Parathyroid adenoma (tissue), 2 donors: ENCODE measurements around the gene CREBRF.

Source experiments
- H2AFZ ChIP-seq: fragments of 300-600 bp; sonication (generic); one replicate; pipeline ENCODE4 v1.7.0; 2017; ENCODE audit warnings: antibody characterized with exemption, mild to moderate bottlenecking
- H3K27ac ChIP-seq: fragments of 300-600 bp; sonication (generic); one replicate; pipeline ENCODE4 v1.7.0; 2017
- H3K27me3 ChIP-seq: fragments of 300-600 bp; sonication (generic); one replicate; pipeline ENCODE4 v1.7.0; 2017; ENCODE audit warnings: low read length; ENCODE audit not compliant: control insufficient read depth, insufficient read depth
- H3K36me3 ChIP-seq: fragments of 300-600 bp; sonication (generic); one replicate; pipeline ENCODE4 v1.7.0; 2017; ENCODE audit warnings: low read length; ENCODE audit not compliant: control insufficient read depth, insufficient read depth
- H3K4me1 ChIP-seq: fragments of 300-600 bp; sonication (generic); one replicate; pipeline ENCODE4 v1.7.0; 2017; ENCODE audit warnings: control low read depth
- H3K4me2 ChIP-seq: fragments of 300-600 bp; sonication (generic); one replicate; pipeline ENCODE4 v1.7.0; 2017; ENCODE audit warnings: low read length
- H3K4me3 ChIP-seq: fragments of 300-600 bp; sonication (generic); one replicate; pipeline ENCODE4 v1.7.0; 2017; ENCODE audit warnings: low read depth, low read length
- H3K79me2 ChIP-seq: fragments of 300-600 bp; sonication (generic); one replicate; pipeline ENCODE4 v1.7.0; 2017; ENCODE audit warnings: control low read depth
- H3K9ac ChIP-seq: fragments of 300-600 bp; sonication (generic); one replicate; pipeline ENCODE4 v1.7.0; 2017; ENCODE audit warnings: mild to moderate bottlenecking
- H3K9me3 ChIP-seq: fragments of 300-600 bp; sonication (generic); one replicate; pipeline ENCODE4 v1.7.0; 2017; ENCODE audit warnings: low read length; ENCODE audit not compliant: control insufficient read depth
- TF ChIP-seq, protein P1 (sequence below): fragments of 300-600 bp; sonication (generic); IDR thresholded peaks from one replicate; pipeline ENCODE4 v1.7.0; 2017; ENCODE audit warnings: antibody characterized with exemption, mild to moderate bottlenecking
- donor health status: primary hyperparathyroidism.

CREBRF gene

GRCh38 chr5:173012882-173013281 lies 43.3 kb upstream of the CREBRF start:
- no peak overlapping the region for H3K27ac ChIP-seq
- no peak overlapping the region for H3K4me2 ChIP-seq
- peaks cover 21% of the 10 kb centered on the region for H3K4me1 ChIP-seq

DNA sequence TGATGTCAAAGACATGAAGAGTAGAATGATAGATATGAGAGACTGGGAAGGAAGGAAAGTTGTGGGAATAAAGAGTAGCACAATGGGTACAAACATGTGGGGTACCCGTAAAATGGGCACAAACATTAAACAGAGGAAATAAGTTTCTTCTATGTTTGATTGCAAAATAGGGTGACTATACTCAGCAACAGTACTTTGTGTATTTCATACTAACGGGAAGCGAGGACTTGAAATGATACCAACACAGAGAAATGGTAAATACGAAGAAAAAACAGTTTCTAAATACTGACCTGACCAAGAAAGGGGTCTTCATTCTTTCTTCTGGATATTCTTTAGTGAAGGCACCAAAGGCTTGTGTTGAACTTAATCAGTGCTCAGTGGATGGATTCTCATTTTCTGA lies 41.5 kb upstream of the CREBRF start:
- TF ChIP-seq, protein P1, sequence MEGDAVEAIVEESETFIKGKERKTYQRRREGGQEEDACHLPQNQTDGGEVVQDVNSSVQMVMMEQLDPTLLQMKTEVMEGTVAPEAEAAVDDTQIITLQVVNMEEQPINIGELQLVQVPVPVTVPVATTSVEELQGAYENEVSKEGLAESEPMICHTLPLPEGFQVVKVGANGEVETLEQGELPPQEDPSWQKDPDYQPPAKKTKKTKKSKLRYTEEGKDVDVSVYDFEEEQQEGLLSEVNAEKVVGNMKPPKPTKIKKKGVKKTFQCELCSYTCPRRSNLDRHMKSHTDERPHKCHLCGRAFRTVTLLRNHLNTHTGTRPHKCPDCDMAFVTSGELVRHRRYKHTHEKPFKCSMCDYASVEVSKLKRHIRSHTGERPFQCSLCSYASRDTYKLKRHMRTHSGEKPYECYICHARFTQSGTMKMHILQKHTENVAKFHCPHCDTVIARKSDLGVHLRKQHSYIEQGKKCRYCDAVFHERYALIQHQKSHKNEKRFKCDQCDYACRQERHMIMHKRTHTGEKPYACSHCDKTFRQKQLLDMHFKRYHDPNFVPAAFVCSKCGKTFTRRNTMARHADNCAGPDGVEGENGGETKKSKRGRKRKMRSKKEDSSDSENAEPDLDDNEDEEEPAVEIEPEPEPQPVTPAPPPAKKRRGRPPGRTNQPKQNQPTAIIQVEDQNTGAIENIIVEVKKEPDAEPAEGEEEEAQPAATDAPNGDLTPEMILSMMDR: no peak
- no peak overlapping the region for H3K27ac ChIP-seq
- H3K79me2 ChIP-seq: peaks cover 16% of the 10 kb centered on the region
- no peak overlapping the region for H3K9ac ChIP-seq
- H3K4me3 ChIP-seq: no peak overlapping the region
- H3K4me1 ChIP-seq: peaks cover 21% of the 10 kb centered on the region
- no peaks in the 10 kb centered on the region for H3K9me3 ChIP-seq
- H3K27me3 ChIP-seq: no peaks in the 10 kb centered on the region
- no peak overlapping the region for H3K4me2 ChIP-seq
- H3K36me3 ChIP-seq: no peaks in the 10 kb centered on the region
- no peak overlapping the region for H2AFZ ChIP-seq

More at GRCh38 chr5:173012882-173013281, 43.3 kb upstream of the CREBRF start:
- Histone ChIP-seq H3K9me3 (no peaks in the 10 kb centered on the region), H3K4me3 (no peak overlapping the region), H3K9ac (no peak overlapping the region), H2AFZ (no peak overlapping the region), H3K36me3 (no peaks in the 10 kb centered on the region), H3K27me3 (no peaks in the 10 kb centered on the region), H3K79me2 (peaks cover 8% of the 10 kb centered on the region)
- TF ChIP-seq, protein P1: no peak

DNA sequence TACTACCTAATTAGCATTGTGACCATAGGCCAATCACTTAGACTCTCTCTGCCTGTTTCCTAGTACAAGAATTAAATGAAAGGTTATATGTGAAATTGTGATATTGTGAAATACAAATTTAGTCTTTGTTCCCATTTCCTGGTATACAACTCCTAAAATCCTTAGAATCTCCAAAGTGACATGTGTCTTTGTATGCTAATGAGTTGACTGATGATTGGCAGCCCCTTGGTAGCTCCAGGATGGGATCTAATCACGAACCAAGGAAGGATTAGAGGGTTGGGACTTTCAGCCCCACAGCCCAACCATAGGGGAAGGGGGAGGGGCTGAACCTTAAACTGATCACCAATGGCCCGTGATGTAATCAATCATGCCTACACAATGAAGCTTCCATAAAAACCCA lies 41.0 kb upstream of the CREBRF start:
- H2AFZ ChIP-seq: no peak overlapping the region
- H3K4me3 ChIP-seq: no peak overlapping the region
- TF ChIP-seq, protein P1: no peak
- peak overlapping the region; percentile 77 for H3K27ac ChIP-seq
- H3K4me2 ChIP-seq: no peak overlapping the region
- no peak overlapping the region for H3K9ac ChIP-seq
- H3K27me3 ChIP-seq: no peaks in the 10 kb centered on the region
- no peaks in the 10 kb centered on the region for H3K36me3 ChIP-seq
- H3K4me1 ChIP-seq: peaks cover 21% of the 10 kb centered on the region
- peaks cover 18% of the 10 kb centered on the region for H3K79me2 ChIP-seq
- no peaks in the 10 kb centered on the region for H3K9me3 ChIP-seq

DNA sequence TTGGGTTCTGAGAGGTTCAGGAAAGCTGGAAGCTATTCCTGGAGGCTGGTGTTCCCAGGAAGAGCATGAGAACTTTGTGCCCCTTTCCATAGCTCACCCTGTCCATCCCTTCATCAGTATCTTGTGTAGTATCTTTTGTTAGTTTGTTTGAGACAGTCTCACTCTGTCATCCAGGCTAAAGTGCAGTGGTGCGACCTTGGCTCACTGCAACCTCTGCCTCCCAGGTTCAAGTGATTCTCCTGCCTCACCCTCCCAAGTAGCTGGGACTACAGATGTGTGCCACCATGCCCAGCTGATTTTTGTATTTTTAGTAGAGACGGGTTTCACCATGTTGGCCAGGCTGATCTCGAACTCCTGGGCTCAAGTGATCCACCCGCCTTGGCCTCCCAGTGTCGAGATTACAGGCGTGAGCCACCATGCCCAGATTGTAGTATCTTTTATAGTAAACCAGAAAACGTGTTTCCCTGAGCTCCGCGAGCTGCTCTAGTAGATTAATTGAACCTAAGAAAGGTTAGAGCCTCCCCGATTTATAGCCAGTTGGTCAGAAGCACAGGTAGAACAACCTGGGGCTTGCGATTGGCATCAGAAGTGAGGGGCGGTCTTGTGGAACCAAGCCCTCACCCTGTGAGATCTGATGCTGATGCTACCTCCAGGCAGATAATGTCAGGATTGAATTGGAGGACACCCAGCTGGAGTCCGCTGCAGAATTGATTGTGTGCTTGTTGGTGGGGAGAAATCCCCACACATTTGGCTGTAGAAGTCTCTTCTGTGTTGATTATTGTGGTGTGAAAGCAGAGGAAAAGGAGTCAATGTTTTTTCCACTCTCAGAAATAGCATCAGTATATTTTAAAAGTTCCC lies 40.3 kb upstream of the CREBRF start:
- Histone ChIP-seq H2AFZ (no peak overlapping the region), H3K9ac (no peak overlapping the region), H3K27ac (peak overlapping the region; percentile 77), H3K9me3 (no peaks in the 10 kb centered on the region), H3K36me3 (no peaks in the 10 kb centered on the region), H3K27me3 (no peaks in the 10 kb centered on the region), H3K4me2 (peak overlapping the region; percentile 34), H3K4me3 (peak overlapping the region; percentile 11), H3K79me2 (peaks cover 18% of the 10 kb centered on the region), H3K4me1 (peaks cover 21% of the 10 kb centered on the region)
- TF ChIP-seq, protein P1: no peak
